Measurements from ENCODE around the gene KCNQ1OT1.

DNA sequence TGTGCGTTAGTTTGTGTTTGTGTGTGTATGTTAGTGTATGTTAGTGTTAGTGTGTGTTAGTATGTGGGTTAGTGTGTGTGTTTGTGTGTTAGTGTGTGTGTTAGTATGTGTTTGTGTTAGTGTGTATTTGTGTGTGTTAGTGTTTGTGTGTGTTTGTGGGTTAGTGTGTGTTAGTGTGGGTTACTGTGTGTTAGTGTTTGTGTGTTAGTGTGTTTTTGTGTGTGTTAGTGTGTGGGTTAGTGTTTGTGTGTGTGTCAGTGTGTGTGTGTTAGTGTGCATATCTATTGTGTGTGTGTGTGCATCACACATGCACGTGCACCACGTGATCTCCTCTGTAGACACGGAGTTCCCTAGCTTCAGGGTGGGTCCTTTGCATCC lies 115.4 kb downstream of the KCNQ1OT1 start:
- no peak for TF ChIP-seq POLR2A (IDR thresholded peaks at IDR 0.05)
- no peak for TF ChIP-seq CTCF (IDR thresholded peaks at IDR 0.05)
- no peak for TF ChIP-seq POLR2AphosphoS5 (IDR thresholded peaks at IDR 0.05; ENCODE audit: insufficient read depth in 1 of 2, low read depth in 1 of 2)
